HepG2 (cell line): ENCODE results near the gene HRH3. TPM values are rescaled to one million over a fixed set of nuclear protein-coding genes. Genes with fewer than 3 reads are reported as not detected.

ENCODE experiments used
- AGO2 ChIP-seq: fragments of 200-400 bp; formaldehyde crosslinking; optimal IDR thresholded peaks from 2 replicates; pipeline ENCODE3; 2017; ENCODE audit warnings: mild to moderate bottlenecking, low read depth, low read length, moderate library complexity
- CENPT ChIP-seq: sonication (generic); formaldehyde crosslinking; IDR thresholded peaks from 2 replicates; pipeline ENCODE4 v1.8.0; 2022; ENCODE audit warnings: low read depth, mild to moderate bottlenecking, moderate library complexity, missing genetic modification reagents
- EZH2 ChIP-seq: conservative IDR thresholded peaks from 2 replicates; pipeline ENCODE4 v1.6.1; 2012; ENCODE audit warnings: mild to moderate bottlenecking, low read depth, low read length, moderate library complexity
- GATAD2A ChIP-seq: IDR thresholded peaks from 2 replicates; pipeline ENCODE4 v1.6.1; 2016
- GFI1 ChIP-seq: sonication (generic); formaldehyde crosslinking; IDR thresholded peaks from 2 replicates; pipeline ENCODE4 v1.5.0; 2020; ENCODE audit warnings: missing genetic modification reagents, mild to moderate bottlenecking, borderline replicate concordance
- HDAC1 ChIP-seq: sonication (generic); formaldehyde crosslinking; IDR thresholded peaks from 2 replicates; pipeline ENCODE4 v1.5.1; 2020; ENCODE audit warnings: mild to moderate bottlenecking, missing genetic modification reagents
- IRX3 ChIP-seq: sonication (generic); formaldehyde crosslinking; IDR thresholded peaks from 2 replicates; pipeline ENCODE4 v1.8.1; 2023; ENCODE audit warnings: mild to moderate bottlenecking, low read depth, missing genetic modification reagents, borderline replicate concordance
- KDM2A ChIP-seq: sonication (generic); formaldehyde crosslinking; IDR thresholded peaks from 2 replicates; pipeline ENCODE4 v1.4.0; 2020; ENCODE audit warnings: low read depth, missing genetic modification reagents, borderline replicate concordance
- NR1H2 ChIP-seq: sonication (generic); formaldehyde crosslinking; IDR thresholded peaks from 2 replicates; pipeline ENCODE4 v1.8.1; 2022; ENCODE audit warnings: low read depth, missing genetic modification reagents, borderline replicate concordance
- PAF1 ChIP-seq: IDR thresholded peaks from 2 replicates; pipeline ENCODE4 v1.6.1; 2016; ENCODE audit warnings: missing genetic modification reagents, missing compliant biosample characterization
- RFXANK ChIP-seq: IDR thresholded peaks from 2 replicates; pipeline ENCODE4 v1.6.1; 2016
- SALL2 ChIP-seq: sonication (generic); formaldehyde crosslinking; IDR thresholded peaks from 2 replicates; pipeline ENCODE4 v1.8.1; 2023; ENCODE audit warnings: mild to moderate bottlenecking, missing genetic modification reagents, inconsistent platforms
- SMAD3 ChIP-seq: sonication (generic); formaldehyde crosslinking; IDR thresholded peaks from 2 replicates; pipeline ENCODE4 v1.4.0; 2020; ENCODE audit warnings: missing genetic modification reagents
- SMC3 ChIP-seq: IDR thresholded peaks from 2 replicates; pipeline ENCODE4 v1.6.1; 2011; ENCODE audit warnings: low read length, improper control_type of control experiment
- YEATS4 ChIP-seq: sonication (generic); formaldehyde crosslinking; IDR thresholded peaks from 2 replicates; pipeline ENCODE4 v1.4.0; 2020; ENCODE audit warnings: missing genetic modification reagents, borderline replicate concordance
- ZBTB38 ChIP-seq: sonication (generic); formaldehyde crosslinking; IDR thresholded peaks from 2 replicates; pipeline ENCODE4 v1.5.1; 2020; ENCODE audit warnings: mild to moderate bottlenecking, missing genetic modification reagents
- ZFP36 ChIP-seq: fragments of 150-350 bp; IDR thresholded peaks from 2 replicates; pipeline ENCODE4 v1.6.1; 2018; ENCODE audit warnings: borderline replicate concordance, low read length, low read depth; ENCODE audit not compliant: partially characterized antibody
- ZFX ChIP-seq: sonication (generic); formaldehyde crosslinking; IDR thresholded peaks from 2 replicates; pipeline ENCODE4 v1.4.0; 2020; ENCODE audit warnings: mild to moderate bottlenecking, low read depth, missing genetic modification reagents, moderate library complexity
- ZNF781 ChIP-seq: sonication (generic); formaldehyde crosslinking; IDR thresholded peaks from 2 replicates; pipeline ENCODE4 v1.5.1; 2020; ENCODE audit warnings: borderline replicate concordance, mild to moderate bottlenecking, missing genetic modification reagents; ENCODE audit errors: not compliant biosample characterization
- ZNF782 ChIP-seq: sonication (generic); formaldehyde crosslinking; IDR thresholded peaks from 2 replicates; pipeline ENCODE4 v1.4.0; 2020; ENCODE audit warnings: missing genetic modification reagents, mild to moderate bottlenecking, borderline replicate concordance
- polyA plus RNA-seq, 8 experiments: library from polyadenylated mRNA; depleted of rRNA in 3 of 8; stranded (reverse) in 7 of 8; unstranded in 1 of 8; fragments of >200 nt; fragmentation: Illumina TruSeq in 4 of 8; extraction: Trizol in 4 of 8; gene quantifications; 2 replicates each; pipeline versions ENCODE4 v1.2.1 to v1.2.3, GENCODE V29; 2011 to 2016; ENCODE audit warnings: low read depth in 4 of 8, missing spikeins in 1 of 8, mixed read lengths in 1 of 8; ENCODE audit not compliant: insufficient read depth in 1 of 8
- total RNA-seq, 5 experiments: library from RNA; depleted of rRNA; stranded (reverse); fragments of >200 nt; fragmentation: Illumina TruSeq; extraction: Trizol; gene quantifications; 2 replicates each; pipeline ENCODE4 v1.2.3, GENCODE V29; 2016; ENCODE audit warnings: low read depth in 1 of 5
- TF ChIP-seq, protein P1 (sequence below): sonication (generic); formaldehyde crosslinking; IDR thresholded peaks from 2 replicates; pipeline ENCODE4 v1.5.1; 2020; ENCODE audit warnings: mild to moderate bottlenecking, moderate library complexity, missing genetic modification reagents
- TF ChIP-seq, protein P2 (sequence below): IDR thresholded peaks from 2 replicates; pipeline ENCODE4 v1.6.1; 2018; ENCODE audit warnings: missing genetic modification reagents, mild to moderate bottlenecking, missing compliant biosample characterization
- TF ChIP-seq, protein P3 (sequence below): sonication (generic); formaldehyde crosslinking; conservative IDR thresholded peaks from 2 replicates; pipeline ENCODE4 v1.4.0; 2020; ENCODE audit warnings: missing genetic modification reagents

The HRH3 gene
- total and polyA plus RNA-seq, 2 of the 13 experiments (the other 11 are each of a cell fraction or from before 2014, with no cell fraction given): 0.18 TPM; not detected in 1

DNA sequence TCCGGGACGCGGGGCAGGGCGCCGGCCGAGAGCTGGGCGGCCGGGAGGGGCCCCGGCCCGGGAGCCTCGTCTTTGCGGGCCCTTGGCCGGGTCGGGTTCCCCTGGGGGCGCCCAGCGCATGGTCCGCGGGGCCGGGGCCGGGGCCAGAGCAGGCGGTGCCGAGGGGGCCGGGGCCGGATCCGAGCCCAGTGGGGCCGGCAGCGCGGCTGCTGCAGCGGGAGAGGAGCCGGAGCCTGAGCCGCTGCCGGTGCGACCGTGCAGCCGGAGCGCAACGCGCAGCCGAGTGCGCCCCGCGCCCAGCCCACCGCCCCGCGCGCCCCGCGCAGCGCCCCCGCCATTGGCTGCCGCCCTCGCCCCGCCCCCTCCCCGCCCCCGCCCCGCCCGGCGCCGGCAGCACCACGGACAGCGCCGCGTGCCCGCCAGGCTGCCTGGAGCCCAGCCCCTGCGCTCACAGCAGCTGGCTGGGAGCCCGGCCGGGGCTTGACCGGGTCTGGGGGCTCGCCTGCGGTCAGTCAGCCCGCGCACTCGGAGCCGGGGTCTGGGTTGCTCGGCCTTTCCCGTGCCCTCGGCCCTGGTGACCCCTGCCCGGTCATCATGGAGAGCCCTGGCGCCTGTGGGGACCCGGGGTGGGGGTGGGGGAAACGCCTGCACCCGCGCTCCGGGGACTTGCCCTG is at the start of gene HRH3 (continued):
- TF ChIP-seq PAF1 (CRISPR knock-in tag) (no peak), GFI1 (CRISPR knock-in tag) (peak; percentile 35; the same call in 1 of the 2 replicates), KDM2A (CRISPR knock-in tag) (peak; percentile 53), ZNF781 (no peak), GATAD2A (CRISPR knock-in tag) (no peak), EZH2 (no peak), YEATS4 (CRISPR knock-in tag) (0 out of 2 replicates have a peak, but pooled peaks have one; percentile 37), CENPT (CRISPR knock-in tag) (no peak), AGO2 (no peak), NR1H2 (CRISPR knock-in tag) (peak; percentile 68; the same call in 1 of the 2 replicates), ZNF782 (no peak), ZBTB38 (CRISPR knock-in tag) (no peak), ZFX (CRISPR knock-in tag) (no peak), IRX3 (CRISPR knock-in tag) (0 out of 2 replicates have a peak, but pooled peaks have one; percentile 72), SALL2 (CRISPR knock-in tag) (peak; percentile 68; the same call in 1 of the 2 replicates), RFXANK (CRISPR knock-in tag) (no peak; the same call in 1 of the 2 replicates), SMAD3 (CRISPR knock-in tag) (0 out of 2 replicates have a peak, but pooled peaks have one; percentile 52), HDAC1 (peak; percentile 70), SMC3 (no peak), ZFP36 (no peak)
- TF ChIP-seq, protein P1, sequence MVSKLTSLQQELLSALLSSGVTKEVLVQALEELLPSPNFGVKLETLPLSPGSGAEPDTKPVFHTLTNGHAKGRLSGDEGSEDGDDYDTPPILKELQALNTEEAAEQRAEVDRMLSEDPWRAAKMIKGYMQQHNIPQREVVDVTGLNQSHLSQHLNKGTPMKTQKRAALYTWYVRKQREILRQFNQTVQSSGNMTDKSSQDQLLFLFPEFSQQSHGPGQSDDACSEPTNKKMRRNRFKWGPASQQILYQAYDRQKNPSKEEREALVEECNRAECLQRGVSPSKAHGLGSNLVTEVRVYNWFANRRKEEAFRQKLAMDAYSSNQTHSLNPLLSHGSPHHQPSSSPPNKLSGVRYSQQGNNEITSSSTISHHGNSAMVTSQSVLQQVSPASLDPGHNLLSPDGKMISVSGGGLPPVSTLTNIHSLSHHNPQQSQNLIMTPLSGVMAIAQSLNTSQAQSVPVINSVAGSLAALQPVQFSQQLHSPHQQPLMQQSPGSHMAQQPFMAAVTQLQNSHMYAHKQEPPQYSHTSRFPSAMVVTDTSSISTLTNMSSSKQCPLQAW: no peak
- TF ChIP-seq, protein P2, sequence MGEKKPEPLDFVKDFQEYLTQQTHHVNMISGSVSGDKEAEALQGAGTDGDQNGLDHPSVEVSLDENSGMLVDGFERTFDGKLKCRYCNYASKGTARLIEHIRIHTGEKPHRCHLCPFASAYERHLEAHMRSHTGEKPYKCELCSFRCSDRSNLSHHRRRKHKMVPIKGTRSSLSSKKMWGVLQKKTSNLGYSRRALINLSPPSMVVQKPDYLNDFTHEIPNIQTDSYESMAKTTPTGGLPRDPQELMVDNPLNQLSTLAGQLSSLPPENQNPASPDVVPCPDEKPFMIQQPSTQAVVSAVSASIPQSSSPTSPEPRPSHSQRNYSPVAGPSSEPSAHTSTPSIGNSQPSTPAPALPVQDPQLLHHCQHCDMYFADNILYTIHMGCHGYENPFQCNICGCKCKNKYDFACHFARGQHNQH (CRISPR knock-in tag): no peak; the same call in 1 of the 2 replicates
- TF ChIP-seq, protein P3, sequence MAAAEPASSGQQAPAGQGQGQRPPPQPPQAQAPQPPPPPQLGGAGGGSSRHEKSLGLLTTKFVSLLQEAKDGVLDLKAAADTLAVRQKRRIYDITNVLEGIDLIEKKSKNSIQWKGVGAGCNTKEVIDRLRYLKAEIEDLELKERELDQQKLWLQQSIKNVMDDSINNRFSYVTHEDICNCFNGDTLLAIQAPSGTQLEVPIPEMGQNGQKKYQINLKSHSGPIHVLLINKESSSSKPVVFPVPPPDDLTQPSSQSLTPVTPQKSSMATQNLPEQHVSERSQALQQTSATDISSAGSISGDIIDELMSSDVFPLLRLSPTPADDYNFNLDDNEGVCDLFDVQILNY: peak; percentile 76; the same call in 1 of the 2 replicates
